ENCODE measurements around the gene TAS1R3. TPM values are rescaled to one million over a fixed set of nuclear protein-coding genes. Genes with fewer than 3 reads are reported as not detected.

The TAS1R3 gene
- total and polyA plus RNA-seq, 2 experiments from 2014 or later: 0.14 TPM; not detected in 1

DNA sequence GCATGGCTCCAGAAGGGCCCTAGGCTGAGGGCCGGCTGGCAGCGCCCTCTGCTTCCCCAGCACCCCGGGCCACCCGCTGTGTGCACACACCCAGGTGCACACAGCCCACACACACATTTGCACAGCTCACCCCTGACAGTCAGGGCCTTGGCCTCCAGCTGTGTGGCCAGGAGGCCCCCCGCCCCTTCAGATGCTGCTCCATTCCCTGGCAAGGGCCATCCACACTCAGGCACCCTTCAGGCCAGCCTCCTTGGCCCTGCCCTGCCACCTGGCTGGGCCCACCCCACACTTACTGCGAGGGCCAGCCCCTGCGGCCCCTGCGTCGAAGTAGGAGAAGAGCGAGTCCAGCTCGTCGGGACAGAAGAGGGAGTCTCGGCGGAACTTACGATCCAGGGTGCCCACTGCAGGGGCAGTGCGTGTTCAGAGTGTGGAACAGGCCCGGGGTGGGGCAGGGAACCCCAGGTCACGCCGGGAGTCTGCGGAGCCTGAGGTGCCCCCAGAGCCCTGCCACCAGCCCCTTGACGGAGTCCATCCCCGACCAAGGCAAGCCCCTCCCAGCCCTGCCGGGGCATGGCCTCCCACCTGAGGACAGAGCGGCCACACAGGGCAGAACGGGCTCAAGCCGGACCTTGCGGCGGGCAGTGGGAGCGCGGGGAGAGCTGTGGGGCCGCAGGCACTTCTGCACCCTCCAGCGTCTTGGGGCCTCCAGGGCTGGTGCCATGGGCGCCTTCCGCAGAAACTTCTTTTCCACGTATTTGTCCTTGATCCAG lies 35.7 kb upstream of the TAS1R3 start (continued):
- TF ChIP-seq, protein P1, sequence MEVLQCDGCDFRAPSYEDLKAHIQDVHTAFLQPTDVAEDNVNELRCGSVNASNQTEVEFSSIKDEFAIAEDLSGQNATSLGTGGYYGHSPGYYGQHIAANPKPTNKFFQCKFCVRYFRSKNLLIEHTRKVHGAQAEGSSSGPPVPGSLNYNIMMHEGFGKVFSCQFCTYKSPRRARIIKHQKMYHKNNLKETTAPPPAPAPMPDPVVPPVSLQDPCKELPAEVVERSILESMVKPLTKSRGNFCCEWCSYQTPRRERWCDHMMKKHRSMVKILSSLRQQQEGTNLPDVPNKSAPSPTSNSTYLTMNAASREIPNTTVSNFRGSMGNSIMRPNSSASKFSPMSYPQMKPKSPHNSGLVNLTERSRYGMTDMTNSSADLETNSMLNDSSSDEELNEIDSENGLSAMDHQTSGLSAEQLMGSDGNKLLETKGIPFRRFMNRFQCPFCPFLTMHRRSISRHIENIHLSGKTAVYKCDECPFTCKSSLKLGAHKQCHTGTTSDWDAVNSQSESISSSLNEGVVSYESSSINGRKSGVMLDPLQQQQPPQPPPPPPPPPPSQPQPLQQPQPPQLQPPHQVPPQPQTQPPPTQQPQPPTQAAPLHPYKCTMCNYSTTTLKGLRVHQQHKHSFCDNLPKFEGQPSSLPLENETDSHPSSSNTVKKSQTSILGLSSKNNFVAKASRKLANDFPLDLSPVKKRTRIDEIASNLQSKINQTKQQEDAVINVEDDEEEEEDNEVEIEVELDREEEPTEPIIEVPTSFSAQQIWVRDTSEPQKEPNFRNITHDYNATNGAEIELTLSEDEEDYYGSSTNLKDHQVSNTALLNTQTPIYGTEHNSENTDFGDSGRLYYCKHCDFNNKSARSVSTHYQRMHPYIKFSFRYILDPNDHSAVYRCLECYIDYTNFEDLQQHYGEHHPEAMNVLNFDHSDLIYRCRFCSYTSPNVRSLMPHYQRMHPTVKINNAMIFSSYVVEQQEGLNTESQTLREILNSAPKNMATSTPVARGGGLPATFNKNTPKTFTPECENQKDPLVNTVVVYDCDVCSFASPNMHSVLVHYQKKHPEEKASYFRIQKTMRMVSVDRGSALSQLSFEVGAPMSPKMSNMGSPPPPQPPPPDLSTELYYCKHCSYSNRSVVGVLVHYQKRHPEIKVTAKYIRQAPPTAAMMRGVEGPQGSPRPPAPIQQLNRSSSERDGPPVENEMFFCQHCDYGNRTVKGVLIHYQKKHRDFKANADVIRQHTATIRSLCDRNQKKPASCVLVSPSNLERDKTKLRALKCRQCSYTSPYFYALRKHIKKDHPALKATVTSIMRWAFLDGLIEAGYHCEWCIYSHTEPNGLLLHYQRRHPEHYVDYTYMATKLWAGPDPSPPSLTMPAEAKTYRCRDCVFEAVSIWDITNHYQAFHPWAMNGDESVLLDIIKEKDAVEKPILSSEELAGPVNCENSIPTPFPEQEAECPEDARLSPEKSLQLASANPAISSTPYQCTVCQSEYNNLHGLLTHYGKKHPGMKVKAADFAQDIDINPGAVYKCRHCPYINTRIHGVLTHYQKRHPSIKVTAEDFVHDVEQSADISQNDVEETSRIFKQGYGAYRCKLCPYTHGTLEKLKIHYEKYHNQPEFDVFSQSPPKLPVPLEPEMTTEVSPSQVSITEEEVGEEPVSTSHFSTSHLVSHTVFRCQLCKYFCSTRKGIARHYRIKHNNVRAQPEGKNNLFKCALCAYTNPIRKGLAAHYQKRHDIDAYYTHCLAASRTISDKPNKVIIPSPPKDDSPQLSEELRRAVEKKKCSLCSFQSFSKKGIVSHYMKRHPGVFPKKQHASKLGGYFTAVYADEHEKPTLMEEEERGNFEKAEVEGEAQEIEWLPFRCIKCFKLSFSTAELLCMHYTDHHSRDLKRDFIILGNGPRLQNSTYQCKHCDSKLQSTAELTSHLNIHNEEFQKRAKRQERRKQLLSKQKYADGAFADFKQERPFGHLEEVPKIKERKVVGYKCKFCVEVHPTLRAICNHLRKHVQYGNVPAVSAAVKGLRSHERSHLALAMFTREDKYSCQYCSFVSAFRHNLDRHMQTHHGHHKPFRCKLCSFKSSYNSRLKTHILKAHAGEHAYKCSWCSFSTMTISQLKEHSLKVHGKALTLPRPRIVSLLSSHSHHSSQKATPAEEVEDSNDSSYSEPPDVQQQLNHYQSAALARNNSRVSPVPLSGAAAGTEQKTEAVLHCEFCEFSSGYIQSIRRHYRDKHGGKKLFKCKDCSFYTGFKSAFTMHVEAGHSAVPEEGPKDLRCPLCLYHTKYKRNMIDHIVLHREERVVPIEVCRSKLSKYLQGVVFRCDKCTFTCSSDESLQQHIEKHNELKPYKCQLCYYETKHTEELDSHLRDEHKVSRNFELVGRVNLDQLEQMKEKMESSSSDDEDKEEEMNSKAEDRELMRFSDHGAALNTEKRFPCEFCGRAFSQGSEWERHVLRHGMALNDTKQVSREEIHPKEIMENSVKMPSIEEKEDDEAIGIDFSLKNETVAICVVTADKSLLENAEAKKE (CRISPR knock-in tag; IDR thresholded peaks at IDR 0.05): no peak
- TF ChIP-seq, protein P2, sequence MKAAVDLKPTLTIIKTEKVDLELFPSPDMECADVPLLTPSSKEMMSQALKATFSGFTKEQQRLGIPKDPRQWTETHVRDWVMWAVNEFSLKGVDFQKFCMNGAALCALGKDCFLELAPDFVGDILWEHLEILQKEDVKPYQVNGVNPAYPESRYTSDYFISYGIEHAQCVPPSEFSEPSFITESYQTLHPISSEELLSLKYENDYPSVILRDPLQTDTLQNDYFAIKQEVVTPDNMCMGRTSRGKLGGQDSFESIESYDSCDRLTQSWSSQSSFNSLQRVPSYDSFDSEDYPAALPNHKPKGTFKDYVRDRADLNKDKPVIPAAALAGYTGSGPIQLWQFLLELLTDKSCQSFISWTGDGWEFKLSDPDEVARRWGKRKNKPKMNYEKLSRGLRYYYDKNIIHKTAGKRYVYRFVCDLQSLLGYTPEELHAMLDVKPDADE (IDR thresholded peaks at IDR 0.05): no peak
- no peak for TF ChIP-seq JUNB (IDR thresholded peaks at IDR 0.05; ENCODE audit: unreplicated experiment)
- no peak for TF ChIP-seq NANOG (IDR thresholded peaks at IDR 0.05; ENCODE audit: borderline replicate concordance)
- TF ChIP-seq, protein P3, sequence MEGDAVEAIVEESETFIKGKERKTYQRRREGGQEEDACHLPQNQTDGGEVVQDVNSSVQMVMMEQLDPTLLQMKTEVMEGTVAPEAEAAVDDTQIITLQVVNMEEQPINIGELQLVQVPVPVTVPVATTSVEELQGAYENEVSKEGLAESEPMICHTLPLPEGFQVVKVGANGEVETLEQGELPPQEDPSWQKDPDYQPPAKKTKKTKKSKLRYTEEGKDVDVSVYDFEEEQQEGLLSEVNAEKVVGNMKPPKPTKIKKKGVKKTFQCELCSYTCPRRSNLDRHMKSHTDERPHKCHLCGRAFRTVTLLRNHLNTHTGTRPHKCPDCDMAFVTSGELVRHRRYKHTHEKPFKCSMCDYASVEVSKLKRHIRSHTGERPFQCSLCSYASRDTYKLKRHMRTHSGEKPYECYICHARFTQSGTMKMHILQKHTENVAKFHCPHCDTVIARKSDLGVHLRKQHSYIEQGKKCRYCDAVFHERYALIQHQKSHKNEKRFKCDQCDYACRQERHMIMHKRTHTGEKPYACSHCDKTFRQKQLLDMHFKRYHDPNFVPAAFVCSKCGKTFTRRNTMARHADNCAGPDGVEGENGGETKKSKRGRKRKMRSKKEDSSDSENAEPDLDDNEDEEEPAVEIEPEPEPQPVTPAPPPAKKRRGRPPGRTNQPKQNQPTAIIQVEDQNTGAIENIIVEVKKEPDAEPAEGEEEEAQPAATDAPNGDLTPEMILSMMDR (conservative IDR thresholded peaks at IDR 0.05; ENCODE audit: low read depth in 2 of 2): no peak
